Skin of body (tissue), 2 donors: ENCODE data around the gene AP1B1. TPM values are rescaled to one million over a fixed set of nuclear protein-coding genes. Genes with fewer than 3 reads are reported as not detected.
A peak's percentile ranks its signal among the peaks of the same experiment; 100 is the strongest.
"Not testable (repeated sequence)": the region's sequence is repeated elsewhere in the genome, so short reads cannot be mapped to it uniquely, and the experiment has no call there.

ENCODE experiments used
- DNase-seq: peaks from one replicate; lab custom pipeline; 2025; lab: John Stamatoyannopoulos, UW
- total RNA-seq: library from RNA; depleted of rRNA; stranded (reverse); fragments of >200 nt; gene quantifications from one replicate; pipeline ENCODE4 v1.2.3, GENCODE V29; 2014

The AP1B1 gene
- 27.0 TPM for total RNA-seq

- peak; percentile 32 for DNase-seq
These were observed at the start of gene AP1B1 for GRCh38 chr22:29387921-29388758. Gene AP1B1, minus strand, starts transcription at chr22:29388570. Its CDS starts 21,327 bp downstream, at chr22:29367243.

GRCh38 chr22:29435236-29436136 is 47.1 kb upstream of the AP1B1 start:
- DNase-seq, result no peak

GRCh38 chr22:29434288-29434687 is 45.9 kb upstream of the AP1B1 start:
- DNase-seq, result no peak

- DNase-seq, result no peak
These were observed 45.5 kb upstream of the AP1B1 start for GRCh38 chr22:29433856-29434255.

GRCh38 chr22:29431986-29432385 is 43.6 kb upstream of the AP1B1 start:
- no peak for DNase-seq

- DNase-seq, result no peak
These were observed 38.9 kb upstream of the AP1B1 start for GRCh38 chr22:29427176-29427760.

GRCh38 chr22:29426476-29426875 is 38.1 kb upstream of the AP1B1 start:
- DNase-seq, result no peak

- DNase-seq, result not testable (repeated sequence)
These were observed 30.3 kb upstream of the AP1B1 start for GRCh38 chr22:29418704-29419103.

GRCh38 chr22:29414951-29415591 is 26.7 kb upstream of the AP1B1 start:
- DNase-seq, result not testable (repeated sequence)

GRCh38 chr22:29412772-29413171 is 24.4 kb upstream of the AP1B1 start:
- not testable (repeated sequence) for DNase-seq

- DNase-seq, result not testable (repeated sequence)
These were observed 23.3 kb upstream of the AP1B1 start for GRCh38 chr22:29411569-29412211.

GRCh38 chr22:29408940-29409339 is 20.6 kb upstream of the AP1B1 start:
- DNase-seq, result no peak

GRCh38 chr22:29401538-29401937 is 13.2 kb upstream of the AP1B1 start:
- not testable (repeated sequence) for DNase-seq

- no peak for DNase-seq
These were observed 12.2 kb upstream of the AP1B1 start for GRCh38 chr22:29400576-29400975.

- DNase-seq, result no peak
These were observed 9.4 kb upstream of the AP1B1 start for GRCh38 chr22:29397791-29398190.

GRCh38 chr22:29396126-29396525 is 7.8 kb upstream of the AP1B1 start:
- DNase-seq, result no peak

GRCh38 chr22:29394931-29395581 is 6.7 kb upstream of the AP1B1 start:
- peak; percentile 42 for DNase-seq

- no peak for DNase-seq
These were observed 4.7 kb upstream of the AP1B1 start for GRCh38 chr22:29393019-29393608.

GRCh38 chr22:29391546-29391945 is 3.2 kb upstream of the AP1B1 start:
- no peak for DNase-seq

GRCh38 chr22:29390270-29390669 is 1.9 kb upstream of the AP1B1 start:
- DNase-seq, result no peak
